GM18508 (cell line): ENCODE results near the gene NCOR2.

Experiments used
- ATAC-seq: cut with Tn5 transposase; IDR thresholded peaks from one replicate; pipeline ENCODE4 v1.9.1; 2021; ENCODE audit warnings: moderate number of reproducible peaks; ENCODE audit not compliant: insufficient read depth, unreplicated experiment

Gene NCOR2

GRCh38 chr12:124566997-124567672 is at the start of gene NCOR2:
NCOR2 (minus strand) TSS chr12:124567612; CDS start chr12:124495251, 72,361 bp downstream.
- ATAC-seq: no peak

- no peak for ATAC-seq
Observed at GRCh38 chr12:124616394-124617221, 49.2 kb upstream of the NCOR2 start.

- ATAC-seq: no peak
Observed at GRCh38 chr12:124614512-124615292, 47.3 kb upstream of the NCOR2 start.

GRCh38 chr12:124613151-124613585 is 45.8 kb upstream of the NCOR2 start:
- no peak for ATAC-seq

- no peak for ATAC-seq
Observed at GRCh38 chr12:124612410-124612680, 44.9 kb upstream of the NCOR2 start.

- ATAC-seq: no peak
Observed at GRCh38 chr12:124611559-124612409, 44.4 kb upstream of the NCOR2 start.

- no peak for ATAC-seq
Observed at GRCh38 chr12:124610629-124611558, 43.5 kb upstream of the NCOR2 start.

GRCh38 chr12:124610021-124610612 is 42.7 kb upstream of the NCOR2 start:
- ATAC-seq: no peak

GRCh38 chr12:124609041-124609989 is 41.9 kb upstream of the NCOR2 start:
- ATAC-seq: no peak

GRCh38 chr12:124608450-124608870 is 41.0 kb upstream of the NCOR2 start:
- ATAC-seq: no peak

GRCh38 chr12:124607681-124608425 is 40.4 kb upstream of the NCOR2 start:
- no peak for ATAC-seq

- no peak for ATAC-seq
Observed at GRCh38 chr12:124605883-124606774, 38.7 kb upstream of the NCOR2 start.

GRCh38 chr12:124605150-124605882 is 37.9 kb upstream of the NCOR2 start:
- ATAC-seq: no peak

GRCh38 chr12:124604264-124604680 is 36.9 kb upstream of the NCOR2 start:
- no peak for ATAC-seq

- no peak for ATAC-seq
Observed at GRCh38 chr12:124603831-124604251, 36.4 kb upstream of the NCOR2 start.
